ENCODE results near the gene HGF. TPM values are rescaled to one million over a fixed set of nuclear protein-coding genes. Genes with fewer than 3 reads are reported as not detected.

HGF gene
- total RNA-seq, 1 donor from 2014 or later, result 0.22 TPM

- no peaks in the 10 kb centered on the region for H3K4me1 Mint-ChIP-seq
- no peak overlapping the region for H3K9ac ChIP-seq
- no peak overlapping the region for H3K27ac ChIP-seq
- H3K9me3 Mint-ChIP-seq, result no peaks in the 10 kb centered on the region
- DNase-seq (ENCODE audit: low spot score), result no peak
- H3K9me3 ChIP-seq (ENCODE audit: low read depth), result no peaks in the 10 kb centered on the region
- no peak overlapping the region for H3K4me3 ChIP-seq
- no peaks in the 10 kb centered on the region for H3K4me1 ChIP-seq
- H3K27me3 ChIP-seq, result no peaks in the 10 kb centered on the region
- H3K36me3 Mint-ChIP-seq, result no peaks in the 10 kb centered on the region
- H3K79me2 ChIP-seq (ENCODE audit: low read depth), result no peaks in the 10 kb centered on the region
- H3K27ac Mint-ChIP-seq, result no peak overlapping the region
- TF ChIP-seq CTCF (IDR thresholded peaks at IDR 0.05), result no peak
- no peak for TF ChIP-seq EZH2 (IDR thresholded peaks at IDR 0.05)
- no peak for TF ChIP-seq EZH2phosphoT487 (IDR thresholded peaks at IDR 0.05)
- no peaks in the 10 kb centered on the region for H3F3A ChIP-seq (ENCODE audit: low read depth)
- no peaks in the 10 kb centered on the region for H4K20me1 ChIP-seq (ENCODE audit: low read depth)
- no peaks in the 10 kb centered on the region for H3K27me3 Mint-ChIP-seq (ENCODE audit: insufficient read depth, low read depth)
- H3K4me2 ChIP-seq, result no peak overlapping the region
- H2AFZ ChIP-seq (replicated peaks), result no peak overlapping the region
- H3K4me3 Mint-ChIP-seq, result no peak overlapping the region
- H3K36me3 ChIP-seq, result no peaks in the 10 kb centered on the region
These were observed 32.4 kb upstream of the HGF start for GRCh38 chr7:81802251-81802650.

GRCh38 chr7:81801532-81801931 is 31.7 kb upstream of the HGF start:
- Histone ChIP-seq H3K79me2 (ENCODE audit: low read depth) (no peaks in the 10 kb centered on the region), H3F3A (ENCODE audit: low read depth) (no peaks in the 10 kb centered on the region), H3K4me2 (no peak overlapping the region), H3K9me3 (ENCODE audit: low read depth) (no peaks in the 10 kb centered on the region), H3K27me3 (no peaks in the 10 kb centered on the region), H2AFZ (replicated peaks) (no peak overlapping the region), H4K20me1 (ENCODE audit: low read depth) (no peaks in the 10 kb centered on the region), H3K4me1 (no peaks in the 10 kb centered on the region), H3K9ac (no peak overlapping the region), H3K36me3 (no peaks in the 10 kb centered on the region), H3K4me3 (no peak overlapping the region), H3K27ac (no peak overlapping the region)
- DNase-seq (ENCODE audit: low spot score), result no peak
- no peak for TF ChIP-seq CTCF (IDR thresholded peaks at IDR 0.05)
- no peak for TF ChIP-seq EZH2 (IDR thresholded peaks at IDR 0.05)
- no peaks in the 10 kb centered on the region for H3K9me3 Mint-ChIP-seq
- no peaks in the 10 kb centered on the region for H3K27me3 Mint-ChIP-seq (ENCODE audit: insufficient read depth, low read depth)
- H3K4me3 Mint-ChIP-seq, result no peak overlapping the region
- H3K27ac Mint-ChIP-seq, result no peak overlapping the region
- H3K36me3 Mint-ChIP-seq, result no peaks in the 10 kb centered on the region
- H3K4me1 Mint-ChIP-seq, result no peaks in the 10 kb centered on the region

- peaks cover 2% of the 10 kb centered on the region for H3K9me3 Mint-ChIP-seq
- H3K27me3 Mint-ChIP-seq (ENCODE audit: insufficient read depth, low read depth), result no peaks in the 10 kb centered on the region
- H3K4me1 Mint-ChIP-seq, result peaks cover 32% of the 10 kb centered on the region
- Histone ChIP-seq H3K4me3 (no peak overlapping the region), H3K79me2 (ENCODE audit: low read depth) (no peaks in the 10 kb centered on the region), H3K27me3 (no peaks in the 10 kb centered on the region), H3K36me3 (no peaks in the 10 kb centered on the region), H2AFZ (replicated peaks) (no peak overlapping the region), H3K4me1 (peaks cover 9% of the 10 kb centered on the region), H3K9me3 (ENCODE audit: low read depth) (no peaks in the 10 kb centered on the region), H3K4me2 (no peak overlapping the region), H3K27ac (no peak overlapping the region), H3F3A (ENCODE audit: low read depth) (no peaks in the 10 kb centered on the region), H4K20me1 (ENCODE audit: low read depth) (no peaks in the 10 kb centered on the region), H3K9ac (no peak overlapping the region)
- DNase-seq (ENCODE audit: low spot score), result no peak
- H3K27ac Mint-ChIP-seq, result peak overlapping the region; percentile 47
- TF ChIP-seq EZH2phosphoT487 (IDR thresholded peaks at IDR 0.05) (no peak), EZH2 (IDR thresholded peaks at IDR 0.05) (no peak), CTCF (IDR thresholded peaks at IDR 0.05) (no peak)
- H3K36me3 Mint-ChIP-seq, result no peaks in the 10 kb centered on the region
- no peak overlapping the region for H3K4me3 Mint-ChIP-seq
These were observed 22.0 kb upstream of the HGF start for GRCh38 chr7:81791568-81792518.

Measured in neural progenitor cell (in vitro differentiated cells).